CD14-positive monocyte (primary cell): ENCODE results near the gene ZNF740. TPM values are rescaled to one million over a fixed set of nuclear protein-coding genes. Genes with fewer than 3 reads are reported as not detected.

Source experiments
- DNase-seq, 3 donors: peaks; one replicate each; pipeline ENCODE4 v3.0.0-alpha.2; 2011 to 2022
- H2AFZ ChIP-seq: 2 replicates; pipeline ENCODE4 v1.6.0; 2012; ENCODE audit warnings: mild to moderate bottlenecking, low read depth, low read length, inconsistent platforms; ENCODE audit not compliant: insufficient read depth, poor library complexity, severe bottlenecking
- H3K27ac ChIP-seq, 2 donors: 1 replicate in 1 of 2; 2 replicates in 1 of 2; pipeline ENCODE4 v1.5.1; 2012 to 2013; ENCODE audit warnings: low read length in 2 of 2, control low read depth in 1 of 2, inconsistent platforms in 1 of 2, low read depth in 1 of 2, mild to moderate bottlenecking in 1 of 2
- H3K27me3 ChIP-seq, 2 donors: one replicate each; pipeline versions ENCODE4 v1.6.0 to v1.6.1; 2011 to 2013; ENCODE audit warnings: low read length in 2 of 2; ENCODE audit not compliant: control insufficient read depth in 2 of 2, insufficient read depth in 2 of 2
- H3K36me3 ChIP-seq, 2 donors: replicated peaks in 1 of 2; 1 replicate in 1 of 2; 2 replicates in 1 of 2; pipeline versions ENCODE4 v1.5.1 to v1.6.1; 2012 to 2013; ENCODE audit warnings: low read length in 2 of 2, control low read depth in 1 of 2, inconsistent platforms in 1 of 2, mild to moderate bottlenecking in 1 of 2; ENCODE audit not compliant: insufficient read depth in 2 of 2, control insufficient read depth in 1 of 2
- H3K4me1 ChIP-seq, 2 donors: 1 replicate in 1 of 2; 2 replicates in 1 of 2; pipeline versions ENCODE4 v1.5.1 to v1.6.1; 2012 to 2013; ENCODE audit warnings: low read length in 2 of 2, control low read depth in 1 of 2, inconsistent platforms in 1 of 2, mild to moderate bottlenecking in 1 of 2, moderate library complexity in 1 of 2; ENCODE audit not compliant: insufficient read depth in 2 of 2, control insufficient read depth in 1 of 2
- H3K4me2 ChIP-seq: replicated peaks from 2 replicates; pipeline ENCODE3; 2012; ENCODE audit warnings: low read length, moderate library complexity, mild to moderate bottlenecking; ENCODE audit not compliant: poor library complexity, severe bottlenecking; ENCODE audit errors: extremely low read depth
- H3K4me3 ChIP-seq, 3 experiments: fragments of 200-600 bp in 1 of 3; sonication (generic) in 1 of 3; replicated peaks in 1 of 3; 1 replicate in 2 of 3; 2 replicates in 1 of 3; pipeline ENCODE4 v1.5.1; 2011 to 2013; ENCODE audit warnings: low read length in 3 of 3, mild to moderate bottlenecking in 3 of 3, control low read depth in 2 of 3, low read depth in 2 of 3, inconsistent platforms in 1 of 3, moderate library complexity in 1 of 3
- H3K79me2 ChIP-seq: 2 replicates; pipeline ENCODE4 v1.6.0; 2012; ENCODE audit warnings: mild to moderate bottlenecking, control low read depth, inconsistent platforms, low read length, moderate library complexity; ENCODE audit not compliant: insufficient read depth
- H3K9ac ChIP-seq: 2 replicates; pipeline ENCODE4 v1.6.0; 2017; ENCODE audit warnings: low read length, mild to moderate bottlenecking; ENCODE audit not compliant: insufficient read depth, poor library complexity, severe bottlenecking
- H3K9me3 ChIP-seq, 2 donors: replicated peaks in 1 of 2; 1 replicate in 1 of 2; 2 replicates in 1 of 2; pipeline versions ENCODE4 v1.5.1 to v1.6.1; 2012 to 2013; ENCODE audit warnings: low read length in 2 of 2, control low read depth in 1 of 2; ENCODE audit not compliant: control insufficient read depth in 1 of 2, insufficient read depth in 1 of 2
- H4K20me1 ChIP-seq: 2 replicates; pipeline ENCODE4 v1.6.0; 2012; ENCODE audit warnings: mild to moderate bottlenecking, low read length, control low read depth, moderate library complexity; ENCODE audit not compliant: insufficient read depth
- H3K27ac Mint-ChIP-seq, 7 donors: one replicate each; pipeline ENCODE4 v1.8.0; 2020; ENCODE audit warnings: mild to moderate bottlenecking in 7 of 7, mixed read lengths in 7 of 7, moderate library complexity in 6 of 7, inconsistent platforms in 2 of 7
- H3K27me3 Mint-ChIP-seq, 3 donors: one replicate each; pipeline ENCODE4 v1.8.0; 2021 to 2022; ENCODE audit warnings: low read depth in 3 of 3, mild to moderate bottlenecking in 3 of 3, mixed read lengths in 3 of 3, moderate library complexity in 3 of 3, inconsistent platforms in 1 of 3
- H3K36me3 Mint-ChIP-seq, 2 donors: one replicate each; pipeline ENCODE4 v1.8.0; 2020; ENCODE audit warnings: mixed read lengths in 2 of 2, inconsistent platforms in 1 of 2, mild to moderate bottlenecking in 1 of 2
- H3K4me1 Mint-ChIP-seq: one replicate; pipeline ENCODE4 v1.8.0; 2020; ENCODE audit warnings: mild to moderate bottlenecking, mixed read lengths
- H3K4me3 Mint-ChIP-seq, 2 donors: one replicate each; pipeline ENCODE4 v1.8.0; 2020; ENCODE audit warnings: mild to moderate bottlenecking in 2 of 2, mixed read lengths in 2 of 2, moderate library complexity in 1 of 2
- H3K9me3 Mint-ChIP-seq, 7 donors: one replicate each; pipeline ENCODE4 v1.8.0; 2020 to 2022; ENCODE audit warnings: mixed read lengths in 7 of 7, mild to moderate bottlenecking in 6 of 7, moderate library complexity in 6 of 7, inconsistent platforms in 2 of 7
- WGBS: methylation state at CpG from one replicate; pipeline ENCODE4 v1.1.5; 2013; ENCODE audit warnings: missing lambda C conversion rate; ENCODE audit not compliant: insufficient coverage; 5-methylcytosine and 5-hydroxymethylcytosine counted together
- intact Hi-C, 2 donors: fragments of 100-400 bp; cut with micrococcal nuclease; formaldehyde crosslinking; loops; one replicate each; pipeline versions ENCODE4 v1.15.0 to v1.15.1; 2023
- polyA plus RNA-seq, 3 donors: library from polyadenylated mRNA; depleted of rRNA in 1 of 3; unstranded in 2 of 3; stranded (reverse) in 1 of 3; fragments of 300-500 nt in 2 of 3; fragments of >200 nt in 1 of 3; fragmentation: Illumina TruSeq in 2 of 3; gene quantifications; 1 replicate in 2 of 3; 2 replicates in 1 of 3; pipeline ENCODE4 v1.2.3, GENCODE V29; 2012 to 2021
- TF ChIP-seq, protein P1 (sequence below): fragments of 200-600 bp; IDR thresholded peaks from one replicate; pipeline ENCODE4 v1.8.0; 2022; ENCODE audit warnings: antibody characterized with exemption, mild to moderate bottlenecking

The ZNF740 gene
- polyA plus RNA-seq, 3 donors = 0.74 to 15.4 (median 1.3) TPM

DNA sequence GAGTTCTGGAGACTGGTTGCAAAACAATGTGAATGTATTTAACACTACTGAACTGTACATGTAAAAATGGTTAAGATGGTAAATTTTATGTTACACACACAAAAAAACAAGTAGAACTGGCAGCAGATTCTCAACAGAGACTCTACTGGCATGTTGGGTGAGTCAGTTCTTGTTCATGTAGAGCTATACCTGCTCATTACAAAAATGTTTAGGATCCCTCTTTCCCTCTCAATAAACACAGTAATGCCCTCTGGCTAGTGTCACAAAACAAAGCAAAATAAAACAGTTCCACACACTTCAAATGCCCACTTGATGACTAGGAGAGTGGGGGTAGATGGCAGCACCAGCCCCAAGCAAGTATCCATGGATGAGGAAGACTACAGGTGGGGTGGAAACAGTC lies 13.7 kb upstream of the ZNF740 start:
- no peak overlapping the region for H3K4me3 Mint-ChIP-seq
- H3K9ac ChIP-seq = no peak overlapping the region
- no peak overlapping the region for H3K27ac ChIP-seq
- no peak overlapping the region for H3K4me2 ChIP-seq
- no peaks in the 10 kb centered on the region for H3K9me3 Mint-ChIP-seq
- peaks cover 6 to 19% of the 10 kb centered on the region in 2 donors for H3K36me3 ChIP-seq
- no peak overlapping the region for H2AFZ ChIP-seq
- no peak for DNase-seq
- no peak overlapping the region for H3K4me3 ChIP-seq
- intact Hi-C loops = no loop called here
- H3K79me2 ChIP-seq = no peaks in the 10 kb centered on the region
- H3K27me3 Mint-ChIP-seq = peaks cover 0 to 2% (median 0%) of the 10 kb centered on the region in 3 donors
- TF ChIP-seq, protein P1, sequence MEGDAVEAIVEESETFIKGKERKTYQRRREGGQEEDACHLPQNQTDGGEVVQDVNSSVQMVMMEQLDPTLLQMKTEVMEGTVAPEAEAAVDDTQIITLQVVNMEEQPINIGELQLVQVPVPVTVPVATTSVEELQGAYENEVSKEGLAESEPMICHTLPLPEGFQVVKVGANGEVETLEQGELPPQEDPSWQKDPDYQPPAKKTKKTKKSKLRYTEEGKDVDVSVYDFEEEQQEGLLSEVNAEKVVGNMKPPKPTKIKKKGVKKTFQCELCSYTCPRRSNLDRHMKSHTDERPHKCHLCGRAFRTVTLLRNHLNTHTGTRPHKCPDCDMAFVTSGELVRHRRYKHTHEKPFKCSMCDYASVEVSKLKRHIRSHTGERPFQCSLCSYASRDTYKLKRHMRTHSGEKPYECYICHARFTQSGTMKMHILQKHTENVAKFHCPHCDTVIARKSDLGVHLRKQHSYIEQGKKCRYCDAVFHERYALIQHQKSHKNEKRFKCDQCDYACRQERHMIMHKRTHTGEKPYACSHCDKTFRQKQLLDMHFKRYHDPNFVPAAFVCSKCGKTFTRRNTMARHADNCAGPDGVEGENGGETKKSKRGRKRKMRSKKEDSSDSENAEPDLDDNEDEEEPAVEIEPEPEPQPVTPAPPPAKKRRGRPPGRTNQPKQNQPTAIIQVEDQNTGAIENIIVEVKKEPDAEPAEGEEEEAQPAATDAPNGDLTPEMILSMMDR = no peak
- H3K4me1 ChIP-seq = no peaks in the 10 kb centered on the region
- no peaks in the 10 kb centered on the region for H3K27me3 ChIP-seq
- H3K9me3 ChIP-seq = no peaks in the 10 kb centered on the region
- H3K4me1 Mint-ChIP-seq = no peaks in the 10 kb centered on the region
- peaks cover 34 to 36% of the 10 kb centered on the region in 2 donors for H3K36me3 Mint-ChIP-seq
- no peaks in the 10 kb centered on the region for H4K20me1 ChIP-seq
- no peak overlapping the region for H3K27ac Mint-ChIP-seq

GRCh38 chr12:53169644-53170043 lies 10.9 kb upstream of the ZNF740 start:
- Histone ChIP-seq H3K27me3 (no peaks in the 10 kb centered on the region), H4K20me1 (no peaks in the 10 kb centered on the region), H3K36me3 (peaks cover 6 to 31% of the 10 kb centered on the region in 2 donors), H3K9me3 (no peaks in the 10 kb centered on the region), H3K79me2 (no peaks in the 10 kb centered on the region), H3K4me3 (no peak overlapping the region), H2AFZ (no peak overlapping the region), H3K4me1 (no peaks in the 10 kb centered on the region), H3K27ac (no peak overlapping the region), H3K9ac (no peak overlapping the region), H3K4me2 (no peak overlapping the region)
- intact Hi-C loops = no loop called here
- Mint-ChIP-seq H3K27me3 (peaks cover 0 to 1% (median 0%) of the 10 kb centered on the region in 3 donors), H3K36me3 (peaks cover 39 to 44% of the 10 kb centered on the region in 2 donors), H3K4me1 (no peaks in the 10 kb centered on the region), H3K27ac (no peak overlapping the region), H3K4me3 (no peak overlapping the region), H3K9me3 (no peaks in the 10 kb centered on the region)
- WGBS = 100% methylated on average over 2 of the region's 7 CpGs
- DNase-seq = no peak
- TF ChIP-seq, protein P1 = no peak
